ENCODE measurements around the gene RPRD2. TPM values are rescaled to one million over a fixed set of nuclear protein-coding genes. Genes with fewer than 3 reads are reported as not detected.

RPRD2 gene
- total and polyA plus RNA-seq, 9 of the 15 experiments (the other 6 are each of a cell fraction or from before 2014, with no cell fraction given): 1.5 to 21.6 (median 7.7) TPM

GRCh38 chr1:150486966-150487762 is 123.2 kb downstream of the RPRD2 start, which contains the start of gene TARS2 (continued):
- peak; percentile 94 for TF ChIP-seq MEF2D (tag; conservative IDR thresholded peaks at IDR 0.05; ENCODE audit: low read depth)
- peak; percentile 97 for TF ChIP-seq PBX2 (CRISPR knock-in tag; IDR thresholded peaks at IDR 0.05; ENCODE audit: low read depth)
- TF ChIP-seq PBX2 (tag; conservative IDR thresholded peaks at IDR 0.05; ENCODE audit: low read depth): peak; percentile 100
- peak; percentile 99 for TF ChIP-seq NFRKB (IDR thresholded peaks at IDR 0.05; ENCODE audit: low read depth)
- TF ChIP-seq BACH1 (tag; IDR thresholded peaks at IDR 0.05): no peak
- TF ChIP-seq HDGF (IDR thresholded peaks at IDR 0.05): no peak
- no peak for TF ChIP-seq HMGXB4 (CRISPR knock-in tag; IDR thresholded peaks at IDR 0.05)
- TF ChIP-seq ZNF79 (CRISPR knock-in tag; IDR thresholded peaks at IDR 0.05; ENCODE audit: low read depth): no peak
- peak; percentile 89 for TF ChIP-seq ELF2 (CRISPR knock-in tag; IDR thresholded peaks at IDR 0.05)
- no peak for TF ChIP-seq HNRNPL (IDR thresholded peaks at IDR 0.05; ENCODE audit: low read depth, low read length)
- peak; percentile 38; the same call in 1 of the 2 replicates for TF ChIP-seq MYBL2 (IDR thresholded peaks at IDR 0.05; ENCODE audit: low read depth)
- no peak for TF ChIP-seq MYBL2 (CRISPR knock-in tag; IDR thresholded peaks at IDR 0.05; ENCODE audit: borderline replicate concordance)
- no peak for TF ChIP-seq ATF4 (CRISPR knock-in tag; IDR thresholded peaks at IDR 0.05)
- TF ChIP-seq MAFK (IDR thresholded peaks at IDR 0.05; ENCODE audit: low read length): no peak
- TF ChIP-seq CTBP1 (IDR thresholded peaks at IDR 0.05; ENCODE audit: borderline replicate concordance): peak; percentile 91
- no peak for TF ChIP-seq HIVEP1 (CRISPR knock-in tag; IDR thresholded peaks at IDR 0.05)
- TF ChIP-seq HBP1 (CRISPR knock-in tag; IDR thresholded peaks at IDR 0.05): 0 out of 2 replicates have a peak, but pooled peaks have one; percentile 38
- TF ChIP-seq RBBP5 (IDR thresholded peaks at IDR 0.05; ENCODE audit: borderline replicate concordance, insufficient read depth, low read length, poor library complexity, severe bottlenecking): peak; percentile 61
- TF ChIP-seq TEAD1 (CRISPR knock-in tag; IDR thresholded peaks at IDR 0.05): peak; percentile 36 to 66; a peak in 3 of 4 replicates
- TF ChIP-seq MTA2 (IDR thresholded peaks at IDR 0.05; ENCODE audit: low read depth): no peak
- no peak for TF ChIP-seq MXD1 (CRISPR knock-in tag; IDR thresholded peaks at IDR 0.05; ENCODE audit: borderline replicate concordance, poor library complexity, severe bottlenecking)
